Activated CD4-positive, alpha-beta T cell treated with anti-CD3 and anti-CD28 coated beads for 4 hours (primary cell): ENCODE data around the gene SLC12A1.
A peak's percentile ranks its signal among the peaks of the same experiment; 100 is the strongest.
"Not testable (repeated sequence)": the region's sequence is repeated elsewhere in the genome, so short reads cannot be mapped to it uniquely, and the experiment has no call there.

ENCODE experiments used
- DNase-seq, 2 donors: peaks; one replicate each; pipeline ENCODE4 v3.0.0-alpha.2; 2020

Gene SLC12A1

GRCh38 chr15:48315041-48315440, 108.9 kb downstream of the SLC12A1 start:
- no peak for DNase-seq

GRCh38 chr15:48317221-48317620, 111.1 kb downstream of the SLC12A1 start:
- no peak for DNase-seq

DNA sequence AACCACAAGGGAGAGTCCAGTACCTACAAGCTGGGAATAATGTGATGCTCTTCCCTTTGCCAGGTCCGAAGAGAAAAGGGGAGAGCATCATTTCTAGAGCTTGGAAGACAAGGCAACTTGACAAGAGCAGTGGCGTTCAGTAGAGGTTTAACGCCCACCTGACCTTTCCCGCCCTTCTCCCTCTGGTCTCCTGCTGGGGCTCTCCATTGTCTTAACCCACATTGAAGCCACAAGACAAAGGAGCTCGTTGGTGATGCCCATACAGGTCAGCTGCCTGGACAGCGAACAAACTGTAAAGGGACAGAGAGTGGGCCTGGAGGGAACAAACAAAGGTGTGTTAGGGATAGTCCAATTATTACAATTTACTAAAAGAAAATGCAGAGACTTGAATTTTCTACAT, 112.0 kb downstream of the SLC12A1 start:
- DNase-seq, result no peak

DNA sequence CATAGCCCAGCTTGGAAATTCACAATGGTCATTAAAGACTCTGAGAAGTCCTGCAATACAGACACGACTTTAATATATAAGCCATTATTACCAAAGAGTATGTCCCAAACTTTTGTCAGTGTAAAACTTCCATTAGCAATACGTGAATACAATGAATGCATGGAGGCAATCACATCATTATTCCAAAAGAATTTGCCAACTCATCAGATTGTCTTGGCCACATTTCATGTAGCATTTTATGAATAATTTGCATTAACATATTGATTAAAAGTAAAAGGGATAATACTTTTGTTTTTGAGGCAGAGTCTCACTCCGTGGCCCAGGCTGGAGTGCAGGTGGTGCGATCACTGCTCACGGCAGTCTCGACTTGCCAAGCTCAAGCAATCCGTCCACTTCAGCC, 117.2 kb downstream of the SLC12A1 start:
- no peak for DNase-seq

GRCh38 chr15:48324949-48325348, 118.8 kb downstream of the SLC12A1 start:
- DNase-seq, result no peak

DNA sequence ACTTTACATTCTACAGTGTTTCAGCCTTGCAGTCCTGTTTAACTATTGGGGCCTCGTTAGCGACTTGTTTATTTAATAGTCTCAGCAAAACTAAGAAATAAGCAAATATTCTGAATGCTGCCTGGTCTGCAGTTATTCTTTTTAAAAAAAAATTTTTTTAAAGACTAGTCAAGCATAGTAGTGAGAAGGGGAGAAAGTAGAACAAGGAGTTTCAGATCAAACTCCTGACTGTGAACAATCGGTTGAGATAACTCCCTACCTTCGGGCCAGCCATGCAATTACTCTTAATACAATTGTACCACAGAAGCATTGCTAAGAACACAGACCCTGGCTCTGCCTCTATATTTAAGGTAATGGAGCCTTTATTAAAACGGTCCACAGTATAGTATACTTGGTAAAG, 119.3 kb downstream of the SLC12A1 start:
- DNase-seq, result no peak

GRCh38 chr15:48326180-48326579, 120.1 kb downstream of the SLC12A1 start:
- DNase-seq, result not testable (repeated sequence)

DNA sequence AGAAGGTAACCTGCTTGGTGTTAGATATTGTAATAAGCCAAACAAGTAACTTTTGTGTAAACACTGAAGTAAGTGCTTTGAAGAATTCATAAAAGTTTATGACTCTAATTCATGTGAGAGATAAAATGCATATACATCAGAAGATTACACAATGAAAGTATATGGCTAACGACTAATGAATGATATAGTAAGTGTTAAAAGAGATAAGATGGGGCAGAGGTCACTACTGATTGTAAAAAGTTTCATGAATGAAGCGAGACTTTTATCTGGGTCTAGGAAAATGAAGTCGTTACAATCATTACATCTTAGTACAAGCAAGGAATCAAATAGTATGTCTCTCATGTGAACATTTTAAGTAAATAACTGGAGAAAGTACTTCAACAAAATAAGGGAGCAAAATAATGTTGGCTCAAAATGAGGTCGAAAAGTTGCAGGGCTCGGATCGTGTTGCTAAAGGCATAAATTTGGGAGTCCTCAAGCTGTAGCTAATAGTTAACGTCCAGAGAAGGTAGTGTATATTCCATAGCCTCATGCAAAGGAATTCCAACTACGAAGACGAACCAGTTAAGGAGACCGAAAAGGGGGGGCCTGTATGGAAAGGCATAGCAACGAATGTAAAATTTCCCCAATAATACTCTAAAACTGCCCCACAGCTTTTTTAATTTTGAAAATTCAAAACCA, 124.1 kb downstream of the SLC12A1 start:
- no peak for DNase-seq

DNA sequence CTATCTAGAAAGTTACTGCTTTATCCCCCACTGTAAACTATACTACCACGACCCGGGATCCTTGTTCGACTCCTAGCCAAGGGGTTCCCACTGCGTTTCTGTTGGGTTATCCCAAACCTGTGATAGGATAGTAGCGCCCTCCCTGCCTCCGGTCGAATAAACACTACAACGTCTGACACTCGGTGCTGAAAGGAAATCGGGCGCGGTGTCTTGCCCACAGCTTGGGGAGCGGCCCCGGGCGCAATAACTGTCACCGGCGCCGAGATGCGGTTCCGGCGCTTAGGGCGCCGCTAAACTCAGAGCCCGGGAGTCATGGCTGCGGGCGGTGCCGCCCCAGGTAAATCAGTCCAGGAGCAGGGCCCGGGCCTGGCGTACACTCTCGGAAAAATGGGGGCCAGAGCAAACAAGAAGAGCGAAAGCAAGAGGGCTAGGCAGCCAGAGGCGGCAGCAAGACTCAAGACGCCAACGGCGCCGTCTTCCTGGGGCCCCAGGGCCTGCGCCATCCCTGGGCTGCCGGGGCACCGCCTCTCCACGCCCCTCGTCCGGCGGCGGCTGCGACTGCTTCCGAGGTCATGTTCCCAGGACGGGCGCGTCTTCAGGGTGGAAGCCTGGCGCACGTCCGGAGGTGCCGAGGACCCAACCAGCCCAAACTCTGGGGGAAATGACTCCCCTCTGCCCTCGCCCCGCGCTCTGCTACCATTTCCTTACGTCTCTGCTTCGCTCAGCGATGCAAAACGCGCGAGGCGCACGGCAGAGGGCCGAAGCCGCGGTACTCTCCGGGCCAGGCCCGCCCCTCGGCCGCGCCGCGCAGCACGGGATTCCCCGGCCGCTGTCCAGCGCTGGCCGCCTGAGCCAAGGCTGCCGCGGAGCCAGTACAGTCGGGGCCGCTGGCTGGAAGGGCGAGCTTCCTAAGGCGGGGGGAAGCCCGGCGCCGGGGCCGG, 125.0 kb downstream of the SLC12A1 start, which contains the start of gene DUT:
DUT (plus strand) TSS at position 575 of the 941 bp plus-strand sequence; CDS start at position 662, 87 bp downstream.
- DNase-seq, result peak; percentile 73 to 80

DNA sequence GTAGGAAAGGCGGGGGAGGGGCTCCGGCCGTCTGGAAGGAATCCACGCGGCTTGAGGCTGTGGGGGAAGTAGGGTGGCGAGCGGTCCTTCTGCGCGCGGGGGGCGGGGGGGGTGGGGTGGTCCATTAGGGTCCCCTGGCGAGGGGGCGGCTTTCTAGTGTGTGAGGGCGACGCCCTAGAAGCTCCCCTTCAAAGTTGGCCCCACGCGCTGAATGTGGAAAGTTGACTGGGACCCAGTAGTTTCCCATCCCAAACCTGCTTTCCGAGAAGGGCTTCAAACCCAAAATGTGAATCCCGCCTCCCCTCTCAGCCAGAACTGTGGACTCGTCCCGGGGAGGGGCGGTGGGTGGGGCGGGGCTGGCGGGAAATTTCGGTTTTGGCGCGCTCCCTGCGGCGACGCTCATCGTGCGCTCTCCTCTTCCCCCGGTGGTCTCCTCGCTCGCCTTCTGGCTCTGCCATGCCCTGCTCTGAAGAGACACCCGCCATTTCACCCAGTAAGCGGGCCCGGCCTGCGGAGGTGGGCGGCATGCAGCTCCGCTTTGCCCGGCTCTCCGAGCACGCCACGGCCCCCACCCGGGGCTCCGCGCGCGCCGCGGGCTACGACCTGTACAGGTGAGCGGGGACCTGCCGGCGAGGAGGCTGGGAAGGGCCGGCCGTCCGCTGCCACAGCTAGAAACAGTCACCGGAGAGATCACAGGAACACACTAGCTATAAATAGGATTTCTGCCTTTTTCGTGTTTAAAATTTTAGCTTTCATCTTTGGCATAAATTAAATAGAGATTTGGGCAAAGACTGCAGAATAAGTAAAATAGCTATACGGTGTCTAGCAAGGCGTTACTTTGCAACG, 125.9 kb downstream of the SLC12A1 start:
- DNase-seq, result peak; percentile 70 to 73

DNA sequence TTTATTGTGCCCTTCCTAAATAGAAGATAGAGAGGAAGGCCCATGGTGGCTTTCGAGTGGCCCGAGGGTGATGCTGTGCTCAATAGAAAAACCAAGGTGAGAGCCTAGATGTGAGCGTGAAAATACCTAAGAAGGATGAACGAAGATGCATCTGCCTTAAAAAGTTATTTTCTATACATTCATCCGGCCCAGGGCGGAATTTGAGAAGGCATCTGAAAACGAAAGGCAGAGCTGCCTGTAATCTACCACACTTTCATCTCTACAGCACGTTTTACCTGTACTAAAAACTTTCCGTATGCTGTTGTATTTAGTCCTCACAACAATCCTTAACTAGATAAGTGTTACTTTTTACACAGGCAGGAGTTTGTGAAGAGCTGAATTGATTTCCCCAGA, 126.5 kb downstream of the SLC12A1 start:
- no peak for DNase-seq

DNA sequence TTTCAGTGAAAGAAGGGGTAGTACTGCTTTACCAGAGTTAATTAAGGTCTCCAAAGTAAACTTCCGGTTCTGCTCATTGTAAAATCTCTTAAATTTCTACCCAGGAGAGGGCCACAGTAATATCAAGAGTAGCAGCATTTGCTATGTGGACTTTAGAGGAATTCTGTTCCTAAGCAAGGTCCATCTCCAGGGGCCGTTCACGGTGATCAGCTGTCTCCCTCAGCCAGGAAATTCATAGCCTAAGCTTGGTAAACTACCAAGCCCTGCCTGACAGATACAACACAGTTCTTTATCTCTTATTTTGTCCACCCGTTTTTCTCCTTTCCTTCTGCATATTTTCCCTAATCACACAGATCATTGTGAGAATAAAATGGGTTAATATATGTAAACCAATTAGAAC, 127.4 kb downstream of the SLC12A1 start:
- no peak for DNase-seq

DNA sequence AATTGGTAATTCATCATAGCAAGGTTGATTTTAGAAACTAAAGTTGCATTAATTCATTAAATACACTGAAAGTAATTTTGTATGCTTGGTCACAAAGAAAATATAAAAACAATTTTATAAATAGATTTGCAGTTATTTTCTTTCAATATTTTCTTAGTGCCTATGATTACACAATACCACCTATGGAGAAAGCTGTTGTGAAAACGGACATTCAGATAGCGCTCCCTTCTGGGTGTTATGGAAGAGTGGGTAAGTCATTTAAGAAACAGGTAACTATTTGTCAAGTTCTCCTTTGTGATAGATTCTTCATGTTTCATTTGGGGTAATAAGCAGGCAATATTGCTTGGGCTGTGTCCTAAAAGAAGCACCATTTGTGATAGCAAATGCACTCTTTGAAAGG, 128.2 kb downstream of the SLC12A1 start:
- no peak for DNase-seq

DNA sequence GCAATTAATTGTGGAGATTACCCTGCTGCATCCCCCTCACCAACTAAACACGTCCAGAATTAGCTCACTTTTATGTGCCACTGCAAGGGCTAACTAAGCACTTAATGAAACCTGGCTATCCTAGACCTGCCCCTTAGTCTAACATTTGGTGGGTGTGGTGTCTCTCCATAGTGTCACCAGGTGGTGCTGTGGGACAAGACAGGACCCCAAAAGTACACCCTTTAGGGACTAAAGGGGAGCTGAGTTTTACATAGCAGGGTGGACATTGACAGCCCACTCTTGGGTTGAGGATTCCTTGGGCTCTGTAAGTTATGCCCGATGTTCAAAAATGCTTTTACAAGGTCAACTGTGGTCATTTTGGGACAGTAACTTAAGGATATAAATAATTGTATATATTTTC, 130.8 kb downstream of the SLC12A1 start:
- no peak for DNase-seq

DNA sequence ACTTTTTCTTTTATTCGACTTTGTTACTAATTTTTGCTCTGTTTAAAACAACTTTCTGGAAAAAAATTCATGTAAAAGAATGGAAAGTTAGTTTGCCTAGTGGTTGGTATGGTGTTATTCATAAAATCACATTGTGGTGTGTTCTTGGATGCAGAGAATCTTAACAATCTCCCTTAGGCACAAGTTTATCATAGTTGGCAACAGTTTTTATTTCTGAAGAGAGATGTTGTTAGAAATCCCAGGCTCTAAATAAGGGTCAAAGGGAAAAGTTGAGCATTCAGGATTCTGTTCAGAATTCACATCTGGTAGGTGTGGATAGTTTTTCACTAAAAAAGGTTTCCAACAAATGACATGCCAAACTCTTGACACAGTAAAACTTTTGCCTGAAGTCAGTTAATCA, 131.5 kb downstream of the SLC12A1 start:
- no peak for DNase-seq

DNA sequence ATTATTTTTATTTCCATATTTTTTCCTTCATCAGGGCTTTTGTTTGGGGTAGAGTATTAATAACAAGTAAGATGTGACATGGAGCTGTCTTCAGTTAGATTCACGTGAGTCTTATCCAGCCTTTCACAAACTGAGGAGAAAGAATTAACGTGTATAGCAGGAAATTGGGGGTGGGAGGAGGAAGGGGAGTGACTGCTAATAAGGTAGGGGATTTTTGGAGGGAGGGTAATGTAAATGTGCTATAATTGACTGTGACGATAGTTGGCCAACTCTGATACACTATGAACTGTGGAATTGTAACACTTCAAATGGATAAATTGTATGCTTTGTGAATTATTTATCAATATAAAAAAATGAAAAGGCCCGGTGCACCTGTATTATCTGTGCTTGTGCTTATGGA, 134.0 kb downstream of the SLC12A1 start:
- no peak for DNase-seq

DNA sequence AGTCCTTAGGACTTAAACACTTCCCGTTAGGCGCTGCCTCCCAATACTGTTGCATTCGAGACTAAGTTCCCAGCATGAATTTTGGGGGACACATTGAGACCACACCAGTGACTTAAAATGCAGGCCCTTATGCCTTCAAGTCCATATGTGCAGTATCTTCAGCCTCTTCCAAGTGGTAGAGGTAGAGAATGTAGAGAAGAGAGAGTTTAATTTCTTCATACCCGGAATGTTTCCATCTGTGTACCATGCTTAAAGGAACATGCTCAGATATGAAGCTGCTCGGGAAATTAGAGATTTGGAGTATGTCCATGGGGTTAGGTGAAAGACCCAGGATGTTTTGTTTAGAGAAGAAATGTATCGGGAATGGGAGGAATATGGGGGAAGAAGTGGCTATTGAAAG, 137.8 kb downstream of the SLC12A1 start:
- DNase-seq, result no peak

GRCh38 chr15:48345516-48345915, 139.4 kb downstream of the SLC12A1 start:
- no peak for DNase-seq

GRCh38 chr15:48352474-48353072, 146.5 kb downstream of the SLC12A1 start:
- peak; percentile 34 to 48 for DNase-seq
